Fibroblast of the aortic adventitia (primary cell): Measurements from ENCODE around the gene RNF13. TPM values are rescaled to one million over a fixed set of nuclear protein-coding genes. Genes with fewer than 3 reads are reported as not detected.
A peak's percentile ranks its signal among the peaks of the same experiment; 100 is the strongest.

ENCODE experiments used
- DNase-seq: peaks from one replicate; pipeline ENCODE4 v3.0.0-alpha.2; 2010; ENCODE audit warnings: low read depth
- H3K4me3 ChIP-seq: 2 replicates; pipeline ENCODE4 v1.5.1; 2011; ENCODE audit warnings: low read depth, mild to moderate bottlenecking, control low read depth, low read length, moderate library complexity
- total RNA-seq: library from RNA; depleted of rRNA; stranded (reverse); fragments of >200 nt; gene quantifications from 2 replicates; pipeline ENCODE4 v1.2.3, GENCODE V29; 2012; ENCODE audit warnings: low replicate concordance
- TF ChIP-seq, protein P1 (sequence below): IDR thresholded peaks from 2 replicates; pipeline ENCODE4 v1.5.1; 2011; ENCODE audit warnings: mild to moderate bottlenecking, low read length, control low read depth, inconsistent platforms; ENCODE audit not compliant: insufficient read depth

RNF13 gene
- total RNA-seq, 1 donor, result 68.8 TPM

DNA sequence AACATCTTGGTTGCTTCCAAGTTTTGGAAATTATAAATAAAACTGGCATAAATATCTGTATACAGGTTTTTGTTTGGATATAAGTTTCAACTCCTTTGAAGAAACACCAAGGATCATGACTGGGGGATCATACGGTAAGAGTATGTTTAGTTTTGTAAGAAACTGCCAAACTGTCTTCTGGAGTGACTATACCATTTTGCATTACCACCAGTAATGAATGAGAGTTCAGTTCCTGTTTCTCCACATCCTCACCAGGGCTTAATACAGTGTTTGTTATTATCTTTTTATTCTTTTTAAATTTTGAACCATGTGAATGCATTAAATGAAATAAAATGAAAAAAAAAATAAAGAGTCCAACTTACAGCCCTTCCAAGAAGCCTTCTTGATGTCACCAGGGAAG lies 17.0 kb upstream of the RNF13 start:
- H3K4me3 ChIP-seq, result no peak overlapping the region
- TF ChIP-seq, protein P1, sequence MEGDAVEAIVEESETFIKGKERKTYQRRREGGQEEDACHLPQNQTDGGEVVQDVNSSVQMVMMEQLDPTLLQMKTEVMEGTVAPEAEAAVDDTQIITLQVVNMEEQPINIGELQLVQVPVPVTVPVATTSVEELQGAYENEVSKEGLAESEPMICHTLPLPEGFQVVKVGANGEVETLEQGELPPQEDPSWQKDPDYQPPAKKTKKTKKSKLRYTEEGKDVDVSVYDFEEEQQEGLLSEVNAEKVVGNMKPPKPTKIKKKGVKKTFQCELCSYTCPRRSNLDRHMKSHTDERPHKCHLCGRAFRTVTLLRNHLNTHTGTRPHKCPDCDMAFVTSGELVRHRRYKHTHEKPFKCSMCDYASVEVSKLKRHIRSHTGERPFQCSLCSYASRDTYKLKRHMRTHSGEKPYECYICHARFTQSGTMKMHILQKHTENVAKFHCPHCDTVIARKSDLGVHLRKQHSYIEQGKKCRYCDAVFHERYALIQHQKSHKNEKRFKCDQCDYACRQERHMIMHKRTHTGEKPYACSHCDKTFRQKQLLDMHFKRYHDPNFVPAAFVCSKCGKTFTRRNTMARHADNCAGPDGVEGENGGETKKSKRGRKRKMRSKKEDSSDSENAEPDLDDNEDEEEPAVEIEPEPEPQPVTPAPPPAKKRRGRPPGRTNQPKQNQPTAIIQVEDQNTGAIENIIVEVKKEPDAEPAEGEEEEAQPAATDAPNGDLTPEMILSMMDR, result no peak
- no peak for DNase-seq

DNA sequence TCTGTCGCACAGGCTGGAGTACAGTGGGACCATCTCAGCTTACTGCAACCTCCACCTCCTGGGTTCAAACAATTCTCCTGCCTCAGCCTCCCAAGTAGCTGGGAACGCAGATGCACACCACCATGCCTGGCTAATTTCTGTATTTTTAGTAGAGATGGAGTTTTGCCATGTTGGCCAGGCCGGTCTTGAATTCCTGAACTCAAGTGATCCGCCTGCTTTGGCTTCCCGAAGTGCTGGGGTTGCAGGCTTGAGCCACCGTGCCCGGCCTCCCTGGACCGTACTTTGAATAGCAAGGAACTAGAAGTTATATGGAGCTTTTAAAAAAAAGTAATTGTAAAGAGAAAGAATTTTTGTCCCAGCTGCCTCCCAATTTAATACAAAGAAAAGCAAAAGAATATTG lies 12.3 kb upstream of the RNF13 start:
- no peak overlapping the region for H3K4me3 ChIP-seq
- DNase-seq, result no peak
- TF ChIP-seq, protein P1, result no peak

DNA sequence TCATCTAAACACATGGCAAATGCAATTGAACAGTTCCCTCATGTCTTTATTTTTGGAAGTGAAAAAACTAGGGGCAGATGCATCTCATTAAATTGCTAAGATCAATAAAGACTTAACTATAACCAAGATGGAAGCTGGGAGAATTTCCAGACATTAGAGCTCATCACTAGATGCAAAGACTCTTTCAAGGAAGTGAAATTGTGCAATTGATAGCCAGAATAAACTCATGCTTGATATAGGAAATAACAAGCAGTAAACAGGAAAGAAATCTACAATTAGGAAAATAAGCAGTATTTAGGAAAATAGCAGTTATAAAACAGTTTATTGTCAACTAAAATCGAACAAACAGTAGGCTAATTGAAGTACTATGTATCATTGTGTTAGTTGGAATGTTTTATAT lies 11.8 kb upstream of the RNF13 start:
- TF ChIP-seq, protein P1, result no peak
- H3K4me3 ChIP-seq, result no peak overlapping the region
- no peak for DNase-seq

DNA sequence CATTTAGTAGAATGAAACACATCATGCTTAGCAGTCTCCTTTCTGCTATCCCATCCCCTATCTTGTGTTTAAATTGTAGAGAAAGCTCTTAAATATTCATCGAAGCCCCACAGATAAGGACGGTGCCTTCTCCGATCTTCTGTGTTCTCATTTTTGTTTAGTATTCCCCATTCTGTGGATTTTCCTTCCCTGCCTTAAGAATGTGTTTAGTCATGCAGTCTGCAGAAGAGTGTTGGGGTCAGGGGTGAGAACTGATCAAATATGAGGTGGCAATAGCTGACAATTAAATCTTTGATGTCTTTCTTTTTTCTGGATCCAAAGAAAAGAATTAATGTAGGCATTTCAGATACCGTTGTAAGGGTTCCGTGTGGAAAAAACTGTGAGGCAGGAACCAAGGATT lies 11.4 kb upstream of the RNF13 start:
- DNase-seq, result no peak
- H3K4me3 ChIP-seq, result no peak overlapping the region
- TF ChIP-seq, protein P1, result no peak

DNA sequence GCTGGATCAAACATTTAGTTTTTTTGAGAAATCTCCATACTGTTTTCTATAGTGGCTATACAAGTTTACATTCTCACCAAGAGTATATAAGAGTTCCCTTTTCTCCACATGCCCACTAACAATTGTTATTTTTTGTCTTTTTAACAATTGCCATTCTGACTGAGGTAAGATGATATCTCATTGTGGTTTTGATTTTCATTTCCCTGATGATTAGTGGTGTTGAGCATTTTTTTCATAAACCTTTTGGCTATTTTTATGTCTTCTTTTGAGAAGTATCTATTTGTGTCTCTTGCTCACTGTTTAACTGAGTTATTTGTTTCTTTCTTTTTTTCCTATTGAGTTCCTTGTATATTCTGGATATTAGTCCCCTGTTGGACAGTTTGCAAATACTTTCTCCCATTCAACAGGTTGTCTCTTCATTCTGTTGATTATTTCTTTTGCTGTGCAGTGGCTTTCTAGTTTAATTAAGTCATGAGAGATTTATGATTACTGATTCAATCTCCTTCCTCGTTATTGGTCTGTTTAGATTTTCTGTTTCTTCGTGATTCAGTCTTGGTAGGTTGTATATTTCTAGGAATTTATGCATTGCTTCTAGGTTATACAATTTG lies 6.7 kb upstream of the RNF13 start:
- H3K4me3 ChIP-seq, result no peak overlapping the region
- DNase-seq, result no peak
- TF ChIP-seq, protein P1, result no peak

DNA sequence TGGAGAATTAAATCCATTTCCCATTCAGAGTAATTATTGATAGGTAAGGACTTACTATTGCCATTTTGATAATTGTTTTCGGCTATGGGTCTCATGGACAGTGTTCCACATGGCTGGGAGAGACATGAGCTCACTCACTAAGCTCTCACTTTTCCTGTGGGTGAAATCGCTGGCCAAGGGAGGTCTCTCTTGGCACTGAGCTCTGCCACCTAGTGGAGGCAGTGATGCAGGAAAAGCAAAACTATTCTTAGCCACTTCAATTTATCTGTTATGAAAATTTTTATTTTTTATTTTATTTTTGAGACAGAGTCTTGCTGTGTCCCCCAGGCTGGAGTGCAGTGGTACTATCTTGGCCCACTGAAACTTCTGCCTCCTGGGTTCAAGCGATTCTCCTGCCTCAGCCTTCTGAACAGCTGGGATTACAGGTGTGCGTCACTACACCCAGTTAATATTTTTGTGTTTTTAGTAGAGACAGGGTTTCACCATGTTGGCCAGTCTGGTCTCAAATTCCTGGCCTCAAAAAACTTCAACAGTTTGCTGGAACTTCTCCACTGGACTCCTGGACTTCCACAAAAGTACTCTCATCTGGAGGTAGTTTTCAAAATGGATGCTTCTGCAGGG lies 4.7 kb upstream of the RNF13 start:
- DNase-seq, result peak; percentile 86
- TF ChIP-seq, protein P1, result peak; percentile 89
- no peak overlapping the region for H3K4me3 ChIP-seq

DNA sequence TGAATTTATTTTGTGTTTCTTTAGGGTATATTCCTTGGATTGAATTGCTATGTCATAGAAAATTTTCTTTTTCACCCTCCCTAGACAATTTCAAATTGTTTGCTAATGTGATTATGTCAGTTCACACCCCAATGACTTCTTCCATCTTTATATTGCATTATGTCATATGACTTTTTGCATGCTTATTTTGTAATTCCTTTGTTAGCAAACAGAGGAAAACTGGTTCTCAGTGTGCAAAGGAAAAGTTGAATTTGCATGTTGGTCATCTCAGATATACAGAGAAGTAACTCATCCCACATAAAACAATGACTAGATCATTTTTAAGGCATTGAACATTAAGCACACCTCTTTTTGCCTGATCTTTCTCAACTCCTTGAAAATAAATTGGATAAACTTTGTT lies 3.3 kb upstream of the RNF13 start:
- TF ChIP-seq, protein P1, result no peak
- no peak overlapping the region for H3K4me3 ChIP-seq
- no peak for DNase-seq
